Hepatocyte (in vitro differentiated cells): ENCODE measurements around the gene ADGRV1. TPM values are rescaled to one million over a fixed set of nuclear protein-coding genes. Genes with fewer than 3 reads are reported as not detected.
A peak's percentile ranks its signal among the peaks of the same experiment; 100 is the strongest.

Experiments
- DNase-seq: peaks from one replicate; pipeline ENCODE4 v3.0.0-alpha.2; 2016; ENCODE audit warnings: low spot score
- H2AFZ ChIP-seq: fragments of 200-600 bp; sonication (generic); 2 replicates; pipeline ENCODE4 v1.6.0; 2016; ENCODE audit warnings: antibody characterized with exemption, mild to moderate bottlenecking
- H3K27ac ChIP-seq: fragments of 200-600 bp; sonication (generic); 2 replicates; pipeline ENCODE4 v1.5.1; 2016; ENCODE audit warnings: mild to moderate bottlenecking
- H3K27me3 ChIP-seq: fragments of 200-600 bp; sonication (generic); 2 replicates; pipeline ENCODE4 v1.6.1; 2016
- H3K36me3 ChIP-seq: fragments of 200-600 bp; sonication (generic); replicated peaks from 2 replicates; pipeline ENCODE4 v1.5.1; 2016; ENCODE audit warnings: low read depth; ENCODE audit not compliant: insufficient read depth
- H3K4me1 ChIP-seq: fragments of 200-600 bp; sonication (generic); 2 replicates; pipeline ENCODE4 v1.5.1; 2016; ENCODE audit warnings: mild to moderate bottlenecking, moderate library complexity; ENCODE audit not compliant: insufficient read depth
- H3K4me2 ChIP-seq: fragments of 200-600 bp; sonication (generic); 2 replicates; pipeline ENCODE4 v1.6.0; 2016
- H3K4me3 ChIP-seq: fragments of 200-600 bp; sonication (generic); 2 replicates; pipeline ENCODE4 v1.5.1; 2016; ENCODE audit warnings: mild to moderate bottlenecking
- H3K79me2 ChIP-seq: fragments of 200-600 bp; sonication (generic); 2 replicates; pipeline ENCODE4 v1.6.0; 2017; ENCODE audit warnings: mild to moderate bottlenecking
- H3K9me2 ChIP-seq: fragments of 200-600 bp; sonication (generic); replicated peaks from 2 replicates; pipeline ENCODE4 v1.6.0; 2017; ENCODE audit warnings: mild to moderate bottlenecking; ENCODE audit not compliant: insufficient read depth
- H3K9me3 ChIP-seq: fragments of 200-600 bp; sonication (generic); 2 replicates; pipeline ENCODE4 v1.5.1; 2016; ENCODE audit warnings: low read depth, mild to moderate bottlenecking
- H4K20me1 ChIP-seq: fragments of 200-600 bp; sonication (generic); 2 replicates; pipeline ENCODE4 v1.6.0; 2016; ENCODE audit warnings: mild to moderate bottlenecking; ENCODE audit not compliant: insufficient read depth, poor library complexity, severe bottlenecking
- EZH2 ChIP-seq: fragments of 200-600 bp; sonication (generic); IDR thresholded peaks from 2 replicates; pipeline ENCODE4 v1.6.1; 2016; ENCODE audit warnings: antibody characterized with exemption, mild to moderate bottlenecking, borderline replicate concordance
- EZH2phosphoT487 ChIP-seq: fragments of 200-600 bp; sonication (generic); IDR thresholded peaks from one replicate; pipeline ENCODE4 v1.6.1; 2018; ENCODE audit warnings: antibody characterized with exemption, mild to moderate bottlenecking, low read depth, moderate library complexity; ENCODE audit not compliant: unreplicated experiment, severe bottlenecking
- WGBS: methylation state at CpG from one replicate; pipeline ENCODE4 v1.1.6; 2016; ENCODE audit warnings: low lambda C conversion rate; ENCODE audit errors: missing lambda C conversion rate; 5-methylcytosine and 5-hydroxymethylcytosine counted together
- polyA plus RNA-seq: library from polyadenylated mRNA; unstranded; fragments of >200 nt; fragmentation: Nextera tagmentation; extraction: Ambion mirVana; gene quantifications from 2 replicates; pipeline ENCODE4 v1.2.1, GENCODE V29; 2016
- total RNA-seq: library from RNA; depleted of rRNA; stranded (reverse); fragments of >200 nt; gene quantifications from 2 replicates; pipeline ENCODE4 v1.2.3, GENCODE V29; 2014
- TF ChIP-seq, protein P1 (sequence below): fragments of 200-600 bp; sonication (generic); IDR thresholded peaks from 2 replicates; pipeline ENCODE4 v1.5.1; 2016; ENCODE audit warnings: antibody characterized with exemption, mild to moderate bottlenecking; ENCODE audit not compliant: poor library complexity

The ADGRV1 gene
- total and polyA plus RNA-seq, 2 experiments from 2014 or later = 74.9 to 88.3 TPM

DNA sequence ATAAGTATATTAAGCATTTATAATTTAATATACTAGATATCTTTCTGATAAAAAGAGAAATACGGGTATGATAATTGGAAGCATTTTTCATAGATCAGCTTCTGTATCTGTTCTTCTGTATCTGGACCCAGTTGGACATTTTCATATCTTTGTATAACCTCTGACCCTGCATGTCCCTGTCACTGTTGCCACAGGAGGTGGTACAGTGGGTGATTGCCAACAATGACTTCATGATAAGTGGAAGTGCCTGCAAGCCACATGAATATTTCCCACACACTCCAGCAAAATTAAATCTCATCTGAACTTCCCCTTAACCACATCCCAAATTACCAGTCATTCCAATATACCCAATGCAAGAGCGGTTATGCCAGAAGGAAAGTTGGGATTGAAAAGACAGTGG lies 448.1 kb downstream of the ADGRV1 start:
- DNase-seq = no peak
- Histone ChIP-seq H3K79me2 (no peaks in the 10 kb centered on the region), H3K4me3 (no peak overlapping the region), H2AFZ (no peak overlapping the region), H3K27ac (no peak overlapping the region), H3K4me1 (no peaks in the 10 kb centered on the region), H3K4me2 (no peak overlapping the region), H4K20me1 (no peaks in the 10 kb centered on the region), H3K9me3 (no peaks in the 10 kb centered on the region), H3K36me3 (no peaks in the 10 kb centered on the region), H3K9me2 (no peaks in the 10 kb centered on the region), H3K27me3 (no peaks in the 10 kb centered on the region)
- TF ChIP-seq EZH2phosphoT487 (no peak), EZH2 (no peak)
- TF ChIP-seq, protein P1, sequence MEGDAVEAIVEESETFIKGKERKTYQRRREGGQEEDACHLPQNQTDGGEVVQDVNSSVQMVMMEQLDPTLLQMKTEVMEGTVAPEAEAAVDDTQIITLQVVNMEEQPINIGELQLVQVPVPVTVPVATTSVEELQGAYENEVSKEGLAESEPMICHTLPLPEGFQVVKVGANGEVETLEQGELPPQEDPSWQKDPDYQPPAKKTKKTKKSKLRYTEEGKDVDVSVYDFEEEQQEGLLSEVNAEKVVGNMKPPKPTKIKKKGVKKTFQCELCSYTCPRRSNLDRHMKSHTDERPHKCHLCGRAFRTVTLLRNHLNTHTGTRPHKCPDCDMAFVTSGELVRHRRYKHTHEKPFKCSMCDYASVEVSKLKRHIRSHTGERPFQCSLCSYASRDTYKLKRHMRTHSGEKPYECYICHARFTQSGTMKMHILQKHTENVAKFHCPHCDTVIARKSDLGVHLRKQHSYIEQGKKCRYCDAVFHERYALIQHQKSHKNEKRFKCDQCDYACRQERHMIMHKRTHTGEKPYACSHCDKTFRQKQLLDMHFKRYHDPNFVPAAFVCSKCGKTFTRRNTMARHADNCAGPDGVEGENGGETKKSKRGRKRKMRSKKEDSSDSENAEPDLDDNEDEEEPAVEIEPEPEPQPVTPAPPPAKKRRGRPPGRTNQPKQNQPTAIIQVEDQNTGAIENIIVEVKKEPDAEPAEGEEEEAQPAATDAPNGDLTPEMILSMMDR = no peak
- WGBS = 92% methylated on average over 2 of the region's 2 CpGs

DNA sequence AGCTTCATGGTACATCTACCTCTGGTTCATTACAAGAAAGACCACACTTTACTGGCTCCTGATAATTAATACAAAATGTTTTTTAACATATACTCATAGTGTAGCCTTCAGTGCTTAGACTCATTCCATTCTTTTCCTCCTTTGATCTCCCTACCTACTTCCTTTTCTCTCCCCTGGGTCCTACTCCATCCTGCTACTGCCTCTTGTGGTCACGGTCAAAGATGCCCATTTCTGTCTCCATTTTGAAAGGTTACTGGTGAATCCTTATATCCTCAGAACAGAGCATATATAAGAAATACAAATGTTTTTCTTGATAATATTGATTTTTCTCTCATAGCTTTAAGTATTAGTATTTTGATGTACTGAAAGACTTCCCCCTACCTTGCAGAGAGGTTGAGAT lies 448.7 kb downstream of the ADGRV1 start:
- Histone ChIP-seq H3K9me3 (no peaks in the 10 kb centered on the region), H3K4me3 (no peak overlapping the region), H3K27ac (no peak overlapping the region), H4K20me1 (no peaks in the 10 kb centered on the region), H3K4me2 (no peak overlapping the region), H3K4me1 (no peaks in the 10 kb centered on the region), H3K36me3 (no peaks in the 10 kb centered on the region), H3K79me2 (no peaks in the 10 kb centered on the region), H2AFZ (no peak overlapping the region), H3K9me2 (no peaks in the 10 kb centered on the region), H3K27me3 (no peaks in the 10 kb centered on the region)
- 97% methylated on average over 1 of the region's 1 CpG for WGBS
- DNase-seq = no peak
- TF ChIP-seq EZH2 = no peak
- TF ChIP-seq EZH2phosphoT487 = no peak
- TF ChIP-seq, protein P1 = no peak

DNA sequence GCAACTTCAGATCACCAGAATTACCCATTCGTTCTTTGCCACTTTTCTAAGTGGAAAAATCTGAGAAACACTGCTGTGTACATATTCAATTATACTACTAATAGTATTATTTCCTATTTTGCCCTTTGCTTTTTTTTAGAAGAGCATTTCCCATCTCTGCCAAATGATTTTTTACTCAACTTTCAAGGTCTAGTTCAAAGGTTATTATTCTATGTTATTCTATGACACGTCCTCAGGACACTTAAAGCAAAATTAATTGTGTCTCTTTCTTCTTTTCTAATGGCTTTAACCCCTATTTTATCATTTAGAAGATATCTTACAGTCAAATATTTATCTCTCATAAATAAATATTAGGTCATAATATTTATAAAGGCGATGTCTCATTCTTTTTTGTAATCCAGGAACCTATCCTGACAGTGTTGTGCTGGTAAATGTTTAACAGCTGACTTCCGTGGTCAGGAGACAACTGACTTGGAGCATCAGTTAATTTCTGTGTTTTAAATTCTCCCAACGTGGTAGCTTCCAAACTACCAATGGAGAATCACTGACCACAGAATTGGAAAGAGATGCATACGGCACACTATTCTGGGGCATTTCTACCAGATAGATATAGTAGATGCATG lies 449.3 kb downstream of the ADGRV1 start:
- no peak for DNase-seq
- Histone ChIP-seq H3K27ac (peak overlapping the region; percentile 4), H3K4me2 (no peak overlapping the region), H3K9me3 (no peaks in the 10 kb centered on the region), H3K4me1 (no peaks in the 10 kb centered on the region), H3K79me2 (no peaks in the 10 kb centered on the region), H2AFZ (no peak overlapping the region), H3K36me3 (no peaks in the 10 kb centered on the region), H3K9me2 (no peaks in the 10 kb centered on the region), H3K27me3 (no peaks in the 10 kb centered on the region), H4K20me1 (no peaks in the 10 kb centered on the region), H3K4me3 (no peak overlapping the region)
- 68% methylated on average over 6 of the region's 6 CpGs for WGBS
- TF ChIP-seq EZH2phosphoT487 (no peak), EZH2 (no peak)
- TF ChIP-seq, protein P1 = no peak

DNA sequence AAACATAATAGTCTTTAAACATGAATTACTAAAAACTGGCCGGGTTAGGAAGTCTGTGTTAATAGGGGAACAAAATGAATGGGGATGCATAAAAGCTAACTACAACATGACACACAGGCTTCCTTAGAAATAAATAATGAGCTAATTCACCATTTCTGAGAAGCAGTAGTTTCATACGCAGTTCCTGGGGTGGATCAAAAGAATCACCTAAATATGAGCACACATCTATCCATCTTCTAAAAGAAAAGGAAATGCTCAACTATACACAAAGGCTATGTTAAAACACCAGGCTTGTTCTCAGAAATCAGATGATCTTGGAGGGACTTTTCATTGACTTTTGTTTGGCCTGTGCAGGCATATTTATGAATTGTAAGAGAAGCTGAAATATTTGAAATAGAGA lies 451.5 kb downstream of the ADGRV1 start:
- Histone ChIP-seq H3K27me3 (no peaks in the 10 kb centered on the region), H3K4me2 (no peak overlapping the region), H3K9me3 (no peaks in the 10 kb centered on the region), H3K9me2 (no peaks in the 10 kb centered on the region), H3K4me3 (no peak overlapping the region), H4K20me1 (no peaks in the 10 kb centered on the region), H3K36me3 (no peaks in the 10 kb centered on the region), H3K79me2 (no peaks in the 10 kb centered on the region), H2AFZ (no peak overlapping the region), H3K27ac (no peak overlapping the region), H3K4me1 (no peaks in the 10 kb centered on the region)
- no peak for TF ChIP-seq EZH2phosphoT487
- TF ChIP-seq EZH2 = no peak
- TF ChIP-seq, protein P1 = no peak
- no peak for DNase-seq
- whole genome bisulfite sequencing = 87% methylated on average over 2 of the region's 2 CpGs
